ENCODE results near the gene BORCS6. TPM values are rescaled to one million over a fixed set of nuclear protein-coding genes. Genes with fewer than 3 reads are reported as not detected.

BORCS6 gene
- total and polyA plus RNA-seq, 2 of the 13 experiments (the other 11 are each of a cell fraction or from before 2014, with no cell fraction given) = 2.0 to 5.1 TPM

GRCh38 chr17:8209907-8210760, 20.2 kb upstream of the BORCS6 start, which contains the start of gene AURKB (continued):
- peak; percentile 33 for TF ChIP-seq ZNF883 (CRISPR knock-in tag; IDR thresholded peaks at IDR 0.05; ENCODE audit: not compliant biosample characterization)
- TF ChIP-seq, protein P1, sequence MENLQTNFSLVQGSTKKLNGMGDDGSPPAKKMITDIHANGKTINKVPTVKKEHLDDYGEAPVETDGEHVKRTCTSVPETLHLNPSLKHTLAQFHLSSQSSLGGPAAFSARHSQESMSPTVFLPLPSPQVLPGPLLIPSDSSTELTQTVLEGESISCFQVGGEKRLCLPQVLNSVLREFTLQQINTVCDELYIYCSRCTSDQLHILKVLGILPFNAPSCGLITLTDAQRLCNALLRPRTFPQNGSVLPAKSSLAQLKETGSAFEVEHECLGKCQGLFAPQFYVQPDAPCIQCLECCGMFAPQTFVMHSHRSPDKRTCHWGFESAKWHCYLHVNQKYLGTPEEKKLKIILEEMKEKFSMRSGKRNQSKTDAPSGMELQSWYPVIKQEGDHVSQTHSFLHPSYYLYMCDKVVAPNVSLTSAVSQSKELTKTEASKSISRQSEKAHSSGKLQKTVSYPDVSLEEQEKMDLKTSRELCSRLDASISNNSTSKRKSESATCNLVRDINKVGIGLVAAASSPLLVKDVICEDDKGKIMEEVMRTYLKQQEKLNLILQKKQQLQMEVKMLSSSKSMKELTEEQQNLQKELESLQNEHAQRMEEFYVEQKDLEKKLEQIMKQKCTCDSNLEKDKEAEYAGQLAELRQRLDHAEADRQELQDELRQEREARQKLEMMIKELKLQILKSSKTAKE (CRISPR knock-in tag; IDR thresholded peaks at IDR 0.05; ENCODE audit: borderline replicate concordance) = no peak
- TF ChIP-seq MNT (IDR thresholded peaks at IDR 0.05) = peak; percentile 68
- TF ChIP-seq RBM39 (IDR thresholded peaks at IDR 0.05; ENCODE audit: low read depth, low read length, poor library complexity, severe bottlenecking) = peak; percentile 58
- TF ChIP-seq, protein P2, sequence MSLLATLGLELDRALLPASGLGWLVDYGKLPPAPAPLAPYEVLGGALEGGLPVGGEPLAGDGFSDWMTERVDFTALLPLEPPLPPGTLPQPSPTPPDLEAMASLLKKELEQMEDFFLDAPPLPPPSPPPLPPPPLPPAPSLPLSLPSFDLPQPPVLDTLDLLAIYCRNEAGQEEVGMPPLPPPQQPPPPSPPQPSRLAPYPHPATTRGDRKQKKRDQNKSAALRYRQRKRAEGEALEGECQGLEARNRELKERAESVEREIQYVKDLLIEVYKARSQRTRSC (CRISPR knock-in tag; IDR thresholded peaks at IDR 0.05; ENCODE audit: low read depth) = 0 out of 2 replicates have a peak, but pooled peaks have one; percentile 54
- no peak for TF ChIP-seq U2AF2 (IDR thresholded peaks at IDR 0.05; ENCODE audit: low read depth, low read length)
- TF ChIP-seq FOXM1 (CRISPR knock-in tag; IDR thresholded peaks at IDR 0.05) = peak; percentile 83; the same call in 1 of the 2 replicates
- no peak for TF ChIP-seq ZBTB1 (CRISPR knock-in tag; IDR thresholded peaks at IDR 0.05; ENCODE audit: borderline replicate concordance)
- TF ChIP-seq SMYD3 (CRISPR knock-in tag; IDR thresholded peaks at IDR 0.05) = peak; percentile 63; the same call in 1 of the 2 replicates
- TF ChIP-seq MLXIP (CRISPR knock-in tag; IDR thresholded peaks at IDR 0.05; ENCODE audit: borderline replicate concordance) = no peak
- 0 out of 2 replicates have a peak, but pooled peaks have one; percentile 14 for TF ChIP-seq CBX5 (CRISPR knock-in tag; IDR thresholded peaks at IDR 0.05; ENCODE audit: borderline replicate concordance)
- peak; percentile 80; the same call in 1 of the 2 replicates for TF ChIP-seq ZNF296 (CRISPR knock-in tag; conservative IDR thresholded peaks at IDR 0.05)
- no peak for TF ChIP-seq ZNF282 (IDR thresholded peaks at IDR 0.05; ENCODE audit: partially characterized antibody)
- TF ChIP-seq LCORL (IDR thresholded peaks at IDR 0.05) = no peak
- TF ChIP-seq LCORL (CRISPR knock-in tag; IDR thresholded peaks at IDR 0.05) = no peak
- no peak for TF ChIP-seq ZNF644 (CRISPR knock-in tag; IDR thresholded peaks at IDR 0.05; ENCODE audit: low read depth)
- peak; percentile 3 for TF ChIP-seq ASH2L (IDR thresholded peaks at IDR 0.05; ENCODE audit: insufficient read length, low read depth, low read length)
- no peak for TF ChIP-seq TP53 (CRISPR knock-in tag; conservative IDR thresholded peaks at IDR 0.05)
- TF ChIP-seq, protein P3, sequence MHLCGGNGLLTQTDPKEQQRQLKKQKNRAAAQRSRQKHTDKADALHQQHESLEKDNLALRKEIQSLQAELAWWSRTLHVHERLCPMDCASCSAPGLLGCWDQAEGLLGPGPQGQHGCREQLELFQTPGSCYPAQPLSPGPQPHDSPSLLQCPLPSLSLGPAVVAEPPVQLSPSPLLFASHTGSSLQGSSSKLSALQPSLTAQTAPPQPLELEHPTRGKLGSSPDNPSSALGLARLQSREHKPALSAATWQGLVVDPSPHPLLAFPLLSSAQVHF (CRISPR knock-in tag; IDR thresholded peaks at IDR 0.05) = 0 out of 2 replicates have a peak, but pooled peaks have one; percentile 55
- 0 out of 2 replicates have a peak, but pooled peaks have one; percentile 32 for TF ChIP-seq HOXA9 (CRISPR knock-in tag; IDR thresholded peaks at IDR 0.05; ENCODE audit: borderline replicate concordance)
- no peak for TF ChIP-seq NR2C2 (CRISPR knock-in tag; IDR thresholded peaks at IDR 0.05; ENCODE audit: borderline replicate concordance)

All from HepG2 (cell line).